NCI-H774 (cell line): ENCODE results near the gene AEBP2.
"Not testable (repeated sequence)": the region's sequence is repeated elsewhere in the genome, so short reads cannot be mapped to it uniquely, and the experiment has no call there.

Source experiments
- DNase-seq: peaks from one replicate; lab custom pipeline; 2025; lab: John Stamatoyannopoulos, UW

Gene AEBP2

DNA sequence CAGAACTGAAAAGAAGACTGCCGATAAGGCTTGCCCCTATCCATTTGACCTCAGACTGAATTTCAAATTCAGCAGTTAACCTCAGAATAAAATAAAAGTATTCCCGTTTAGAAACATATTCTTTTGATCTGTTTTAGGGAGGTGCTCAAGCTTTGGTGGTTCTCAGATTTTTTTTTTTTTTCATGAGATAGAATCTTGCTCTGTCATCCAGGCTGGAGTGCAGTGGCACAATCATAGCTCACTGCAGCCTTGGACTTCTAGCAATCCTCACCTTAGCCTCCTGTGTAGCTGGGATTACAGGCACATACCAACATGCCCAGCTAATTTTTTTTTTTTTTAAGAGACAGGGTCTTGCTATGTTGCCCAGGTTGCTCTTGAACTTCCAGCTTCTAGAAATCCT lies 15.5 kb downstream of the AEBP2 start:
- no peak for DNase-seq

DNA sequence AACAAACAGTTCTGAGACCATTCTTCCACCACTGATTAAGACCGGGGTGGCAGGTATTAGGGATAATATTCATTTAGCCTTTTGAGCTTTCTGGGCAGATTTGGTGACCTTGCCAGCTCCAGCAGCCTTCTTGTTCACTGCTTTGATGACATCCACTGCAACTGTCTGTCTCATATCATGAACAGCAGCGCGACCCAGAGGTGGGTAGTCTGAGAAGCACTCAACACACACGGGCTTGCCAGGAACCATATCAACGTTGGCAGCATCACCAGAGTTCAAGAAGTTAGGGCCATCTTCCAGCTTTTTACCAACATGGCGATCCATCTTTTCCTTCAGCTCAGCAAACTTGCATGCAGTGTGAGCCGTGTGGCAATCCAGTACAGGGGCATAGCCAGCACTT lies 16.9 kb downstream of the AEBP2 start:
- no peak for DNase-seq

DNA sequence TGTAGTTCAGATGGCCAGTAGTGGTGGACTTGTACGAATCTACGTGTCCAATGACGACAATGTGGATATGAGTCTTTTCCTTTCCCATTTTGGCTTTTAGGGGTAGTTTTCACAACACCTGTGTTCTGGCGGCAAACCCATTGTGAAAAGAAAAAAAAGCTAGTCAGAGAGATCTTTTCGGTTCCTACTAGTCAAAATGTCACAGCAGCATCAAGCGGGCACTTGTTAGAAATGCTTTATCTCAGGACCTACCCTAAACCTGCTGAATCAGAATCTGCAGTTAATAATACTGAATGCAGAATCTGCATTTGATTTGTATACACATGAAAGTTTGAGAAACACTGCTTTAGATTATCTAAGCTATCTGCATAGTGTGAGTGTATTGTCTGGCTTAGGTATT lies 18.3 kb downstream of the AEBP2 start:
- DNase-seq: no peak

GRCh38 chr12:19458733-19459132 lies 19.4 kb downstream of the AEBP2 start:
- no peak for DNase-seq

GRCh38 chr12:19461999-19462398 lies 22.7 kb downstream of the AEBP2 start:
- no peak for DNase-seq

- no peak for DNase-seq
These were observed 23.1 kb downstream of the AEBP2 start for GRCh38 chr12:19462406-19462805.

DNA sequence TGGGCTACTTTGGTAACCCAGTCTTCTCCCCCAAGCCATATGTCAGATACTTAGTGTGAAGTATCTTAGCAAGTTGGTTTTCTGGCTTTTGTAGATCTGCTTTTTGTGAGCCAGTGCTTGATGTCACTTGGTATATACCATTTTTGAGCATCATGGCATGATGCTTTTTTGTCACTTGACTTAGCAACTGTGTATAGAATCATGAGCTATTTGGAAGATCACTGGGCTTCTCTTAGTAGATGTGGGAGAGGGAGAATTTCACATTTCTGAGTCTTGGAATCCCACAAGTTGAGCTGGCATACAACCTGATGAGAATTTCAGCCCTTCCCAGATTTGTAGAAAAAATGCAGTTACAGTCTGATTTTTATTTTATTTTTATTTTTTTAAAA lies 24.9 kb downstream of the AEBP2 start:
- no peak for DNase-seq

GRCh38 chr12:19465711-19466110 lies 26.4 kb downstream of the AEBP2 start:
- no peak for DNase-seq

DNA sequence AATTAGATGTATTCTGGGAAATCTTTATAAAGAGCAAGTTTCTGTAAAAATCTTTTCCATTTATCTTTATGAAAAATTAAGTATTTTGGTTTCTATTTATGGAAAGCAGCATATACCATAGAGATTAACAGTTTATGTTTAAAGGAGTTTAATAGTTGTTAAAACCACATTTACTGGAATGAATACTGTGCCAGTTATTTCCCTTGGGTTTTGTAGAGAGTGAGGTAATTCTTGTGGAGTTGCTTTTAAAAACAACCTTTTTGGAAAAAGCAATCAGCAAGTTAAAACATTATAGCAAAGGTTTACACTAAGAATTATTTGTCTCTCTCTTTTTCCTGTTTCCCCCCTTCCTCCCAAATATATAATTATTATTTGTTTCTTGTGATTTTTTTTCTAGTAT lies 34.9 kb downstream of the AEBP2 start:
- DNase-seq: no peak

DNA sequence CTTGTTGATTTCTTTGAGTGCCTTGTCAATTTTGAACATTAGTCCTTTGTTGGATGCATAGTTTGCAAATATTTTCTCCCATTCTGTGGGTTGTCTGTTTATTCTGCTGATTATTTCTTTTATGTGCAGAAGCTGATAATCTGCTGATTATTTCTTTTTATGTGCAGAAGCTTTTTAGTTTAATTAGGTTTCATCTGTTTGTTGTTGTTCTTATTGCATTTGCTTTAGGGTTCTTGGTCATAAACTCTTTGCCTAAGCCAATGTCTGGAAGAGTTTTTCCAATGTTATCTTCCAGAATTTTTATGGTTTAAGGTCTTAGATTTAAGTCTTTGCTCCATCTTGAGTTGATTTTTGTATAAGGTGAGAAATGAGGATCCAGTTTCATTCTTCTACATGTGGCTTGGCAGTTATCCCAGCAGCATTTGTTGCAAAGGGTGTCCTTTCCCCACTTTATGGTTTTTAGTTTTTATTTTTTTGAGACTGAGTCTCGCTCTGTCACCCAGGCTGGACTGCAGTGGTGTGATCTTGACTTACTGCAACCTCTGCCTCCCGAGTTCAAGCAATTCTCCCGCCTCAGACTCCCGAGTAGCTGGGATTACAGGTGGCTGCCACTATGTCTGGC lies 36.7 kb downstream of the AEBP2 start:
- DNase-seq: not testable (repeated sequence)

DNA sequence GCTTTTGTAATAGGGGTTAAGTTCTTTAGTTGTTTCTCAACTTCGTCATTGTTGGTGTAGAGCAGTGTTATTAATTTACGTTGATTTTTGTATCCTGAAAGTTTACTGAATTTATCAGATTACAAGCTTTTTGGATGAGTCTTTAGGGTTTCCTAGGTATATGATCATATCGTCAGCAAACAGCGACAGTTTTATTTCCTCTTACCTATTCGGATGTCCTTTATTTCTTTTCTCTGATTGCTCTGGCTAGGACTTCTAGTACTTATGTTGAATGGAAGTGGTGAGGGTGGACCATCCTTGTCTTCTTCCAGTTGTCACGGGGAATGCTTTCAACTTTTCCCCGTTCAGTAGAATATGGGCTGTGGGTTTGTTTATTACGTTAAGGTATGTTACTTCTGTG lies 37.8 kb downstream of the AEBP2 start:
- DNase-seq: no peak

- DNase-seq: no peak
These were observed 41.2 kb downstream of the AEBP2 start for GRCh38 chr12:19480459-19480858.

DNA sequence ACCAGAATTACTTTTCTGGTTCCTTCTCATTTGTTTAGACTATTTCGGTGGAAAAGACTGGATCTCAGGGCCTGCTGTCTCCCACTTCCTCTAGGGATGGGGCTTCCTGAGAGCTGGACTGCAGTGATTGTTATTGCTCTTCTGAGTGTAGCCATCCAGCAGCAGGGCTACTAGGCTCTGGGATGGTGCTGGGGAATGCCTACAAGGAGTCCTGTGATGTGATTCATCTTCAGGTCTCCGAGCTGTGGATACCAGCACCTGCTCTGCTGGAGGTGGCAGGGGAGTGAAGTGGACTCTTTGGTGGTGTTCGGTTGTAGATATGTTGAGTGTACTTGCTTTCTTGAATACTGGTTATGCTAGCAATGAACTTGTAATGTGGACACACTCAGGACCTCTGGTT lies 42.7 kb downstream of the AEBP2 start:
- no peak for DNase-seq

DNA sequence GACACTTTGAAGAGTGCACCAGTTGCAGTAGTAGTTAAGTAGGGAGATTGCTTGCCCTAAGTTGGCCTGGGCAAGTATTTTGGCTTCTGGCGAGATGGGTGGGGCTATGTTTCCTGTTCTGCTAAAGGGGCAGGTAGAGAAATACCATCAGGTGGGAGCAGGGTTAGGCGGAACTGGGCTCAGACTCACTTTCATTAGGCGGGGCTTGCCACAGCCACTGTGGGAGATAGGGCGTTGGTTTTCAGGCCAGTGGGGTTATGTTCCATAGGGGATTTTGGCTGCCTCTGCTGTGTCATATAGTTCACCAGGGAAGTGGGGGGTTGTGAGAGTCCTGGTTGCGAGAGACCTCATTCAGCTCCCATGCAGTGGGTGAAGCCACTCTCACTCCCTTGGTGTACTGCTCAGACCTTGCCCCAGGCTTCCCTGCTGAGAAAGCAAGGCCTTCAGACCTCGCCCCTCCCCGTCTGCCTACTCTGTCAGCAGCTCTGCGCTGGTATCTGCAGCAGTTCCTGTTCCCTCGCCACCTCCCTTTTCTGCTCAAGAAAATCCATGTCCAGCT lies 43.3 kb downstream of the AEBP2 start:
- no peak for DNase-seq

- DNase-seq: no peak
These were observed 44.4 kb downstream of the AEBP2 start for GRCh38 chr12:19483727-19484126.

DNA sequence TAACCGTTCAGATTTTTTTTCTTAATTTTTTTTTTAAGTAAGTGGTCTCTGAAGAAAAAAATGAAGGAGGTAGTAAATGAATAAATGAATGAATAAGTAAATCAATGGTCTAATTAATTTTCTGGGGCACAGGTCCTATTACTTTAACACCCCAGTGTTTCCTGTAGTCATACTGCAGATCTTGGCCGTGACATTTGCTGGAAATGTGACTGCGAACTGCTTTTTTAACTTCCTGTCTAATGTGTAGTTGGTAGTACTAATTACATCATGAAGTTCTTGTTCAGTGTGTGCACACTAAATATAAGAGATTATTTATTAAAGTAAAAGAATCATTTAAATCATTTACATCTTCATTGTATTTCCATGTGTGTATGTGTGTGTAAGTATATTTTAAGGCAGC lies 45.4 kb downstream of the AEBP2 start:
- DNase-seq: no peak

GRCh38 chr12:19485240-19485639 lies 45.9 kb downstream of the AEBP2 start:
- no peak for DNase-seq

- DNase-seq: no peak
These were observed 49.9 kb downstream of the AEBP2 start for GRCh38 chr12:19489168-19489567.

DNA sequence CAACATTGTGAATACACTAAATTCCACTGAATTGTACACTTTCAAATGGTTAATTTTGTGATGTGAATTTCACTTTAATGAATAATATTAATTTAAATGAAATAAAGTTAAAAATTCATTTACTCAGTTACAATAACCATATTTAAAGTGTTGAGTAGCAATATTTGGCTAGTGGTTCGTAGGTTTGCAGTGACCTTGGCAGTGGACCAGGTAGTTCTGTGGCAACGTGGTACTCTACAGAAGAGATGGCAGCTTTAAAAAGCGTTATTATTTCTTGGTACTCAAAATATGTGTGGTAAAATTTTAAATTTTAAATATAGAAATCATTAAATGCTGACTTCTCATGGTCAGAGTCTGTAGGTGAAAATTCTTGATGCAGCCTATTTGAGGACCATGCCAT lies 51.6 kb downstream of the AEBP2 start:
- no peak for DNase-seq

GRCh38 chr12:19491863-19492262 lies 52.6 kb downstream of the AEBP2 start:
- no peak for DNase-seq

GRCh38 chr12:19496219-19496878 lies 57.1 kb downstream of the AEBP2 start:
- no peak for DNase-seq

GRCh38 chr12:19498099-19498498 lies 58.8 kb downstream of the AEBP2 start:
- no peak for DNase-seq

DNA sequence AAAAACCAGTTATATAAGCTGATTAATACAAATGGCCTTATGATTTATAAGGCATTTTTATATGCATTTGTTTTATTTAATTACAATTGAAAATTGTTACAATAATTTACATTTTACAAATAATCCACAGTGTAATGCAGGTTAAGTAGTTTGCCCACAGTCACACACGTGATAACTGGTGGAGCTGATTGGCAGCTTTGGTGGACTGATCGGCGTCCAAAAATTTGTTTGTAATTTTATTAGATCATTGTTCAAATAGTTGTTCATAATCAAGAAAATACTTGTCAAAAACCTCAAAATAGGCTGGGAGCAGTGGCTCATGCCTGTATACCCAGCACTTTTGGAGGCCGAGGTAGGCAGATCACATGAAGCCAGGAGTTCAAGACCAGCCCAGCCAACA lies 59.7 kb downstream of the AEBP2 start:
- no peak for DNase-seq

- no peak for DNase-seq
These were observed 67.2 kb downstream of the AEBP2 start for GRCh38 chr12:19506497-19506896.
